Adrenal gland (tissue), 5 donors: Measurements from ENCODE around the gene MPV17L.

ENCODE experiments used
- CTCF ChIP-seq, 6 experiments: fragments of 450-650 bp in 4 of 6; fragments of 200-600 bp in 2 of 6; sonication (generic) in 1 of 6; IDR thresholded peaks; 1 replicate in 5 of 6; 2 replicates in 1 of 6; pipeline versions ENCODE4 v1.5.1 to v1.8.0; 2016 to 2021; ENCODE audit warnings: antibody characterized with exemption in 6 of 6, mild to moderate bottlenecking in 2 of 6, moderate library complexity in 1 of 6
- POLR2A ChIP-seq, 2 donors: fragments of 450-650 bp; IDR thresholded peaks; one replicate each; pipeline ENCODE4 v1.6.1; 2017; ENCODE audit warnings: antibody characterized with exemption in 2 of 2, mild to moderate bottlenecking in 2 of 2, moderate library complexity in 1 of 2
- donor health status: DM: no; HTN: no; CAD: no.

DNA sequence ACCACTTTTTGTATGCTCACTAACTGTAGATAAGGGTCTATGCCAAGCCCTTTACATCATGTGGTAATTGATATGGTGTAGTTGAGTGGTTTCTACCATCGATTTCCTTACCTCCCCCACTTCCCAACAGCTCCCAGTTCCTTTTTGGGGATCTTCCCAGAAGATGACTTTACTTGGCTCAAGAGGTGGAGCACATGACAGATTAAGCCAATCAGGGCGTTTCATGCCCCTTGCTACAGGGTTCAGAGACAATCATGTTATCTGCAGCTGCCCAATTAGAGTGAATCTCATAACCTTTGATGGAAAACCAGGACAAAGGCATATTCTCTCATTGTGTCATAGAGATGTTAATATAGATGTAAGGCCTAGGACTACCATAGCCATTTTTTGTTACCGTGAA is 22.7 kb downstream of the MPV17L start:
- TF ChIP-seq CTCF (IDR thresholded peaks at IDR 0.05) (no peak), POLR2A (IDR thresholded peaks at IDR 0.05) (no peak)
